GM18861 (cell line): ENCODE results near the gene TNFRSF1A.
"Not testable (repeated sequence)": the region's sequence is repeated elsewhere in the genome, so short reads cannot be mapped to it uniquely, and the experiment has no call there.

Source experiments
- ATAC-seq: cut with Tn5 transposase; IDR thresholded peaks from one replicate; pipeline ENCODE4 v1.9.1; 2021; ENCODE audit not compliant: unreplicated experiment

Gene TNFRSF1A

GRCh38 chr12:6358881-6359280 is 17.0 kb upstream of the TNFRSF1A start:
- no peak for ATAC-seq

GRCh38 chr12:6356374-6356820 is 14.5 kb upstream of the TNFRSF1A start:
- no peak for ATAC-seq

- ATAC-seq = no peak
These were observed 13.9 kb upstream of the TNFRSF1A start for GRCh38 chr12:6355491-6356373.

- ATAC-seq = no peak
These were observed 12.9 kb upstream of the TNFRSF1A start for GRCh38 chr12:6354495-6355393.

- no peak for ATAC-seq
These were observed 10.6 kb upstream of the TNFRSF1A start for GRCh38 chr12:6352193-6353173.

- ATAC-seq = no peak
These were observed 9.7 kb upstream of the TNFRSF1A start for GRCh38 chr12:6351622-6352021.

GRCh38 chr12:6347367-6348338 is 5.8 kb upstream of the TNFRSF1A start:
- ATAC-seq = no peak

GRCh38 chr12:6346942-6347341 is 5.1 kb upstream of the TNFRSF1A start:
- ATAC-seq = no peak

GRCh38 chr12:6346235-6346832 is 4.5 kb upstream of the TNFRSF1A start:
- ATAC-seq = no peak

GRCh38 chr12:6345319-6346091 is 3.6 kb upstream of the TNFRSF1A start:
- ATAC-seq = no peak

- not testable (repeated sequence) for ATAC-seq
These were observed 2.3 kb upstream of the TNFRSF1A start for GRCh38 chr12:6344101-6344660.

GRCh38 chr12:6343518-6343917 is 1.6 kb upstream of the TNFRSF1A start:
- no peak for ATAC-seq

- no peak for ATAC-seq
These were observed 439 bp upstream of the TNFRSF1A start for GRCh38 chr12:6342140-6342889.

GRCh38 chr12:6340745-6341416 is 995 bp downstream of the TNFRSF1A start:
- no peak for ATAC-seq

- no peak for ATAC-seq
These were observed 1.7 kb downstream of the TNFRSF1A start for GRCh38 chr12:6340032-6340638.

- no peak for ATAC-seq
These were observed 2.9 kb downstream of the TNFRSF1A start for GRCh38 chr12:6338955-6339354.
